GM21515 (cell line): Measurements from ENCODE around the gene PTGDS.

Source experiments
- ATAC-seq: cut with Tn5 transposase; IDR thresholded peaks from one replicate; pipeline ENCODE4 v1.9.1; 2021; ENCODE audit not compliant: unreplicated experiment

The PTGDS gene

DNA sequence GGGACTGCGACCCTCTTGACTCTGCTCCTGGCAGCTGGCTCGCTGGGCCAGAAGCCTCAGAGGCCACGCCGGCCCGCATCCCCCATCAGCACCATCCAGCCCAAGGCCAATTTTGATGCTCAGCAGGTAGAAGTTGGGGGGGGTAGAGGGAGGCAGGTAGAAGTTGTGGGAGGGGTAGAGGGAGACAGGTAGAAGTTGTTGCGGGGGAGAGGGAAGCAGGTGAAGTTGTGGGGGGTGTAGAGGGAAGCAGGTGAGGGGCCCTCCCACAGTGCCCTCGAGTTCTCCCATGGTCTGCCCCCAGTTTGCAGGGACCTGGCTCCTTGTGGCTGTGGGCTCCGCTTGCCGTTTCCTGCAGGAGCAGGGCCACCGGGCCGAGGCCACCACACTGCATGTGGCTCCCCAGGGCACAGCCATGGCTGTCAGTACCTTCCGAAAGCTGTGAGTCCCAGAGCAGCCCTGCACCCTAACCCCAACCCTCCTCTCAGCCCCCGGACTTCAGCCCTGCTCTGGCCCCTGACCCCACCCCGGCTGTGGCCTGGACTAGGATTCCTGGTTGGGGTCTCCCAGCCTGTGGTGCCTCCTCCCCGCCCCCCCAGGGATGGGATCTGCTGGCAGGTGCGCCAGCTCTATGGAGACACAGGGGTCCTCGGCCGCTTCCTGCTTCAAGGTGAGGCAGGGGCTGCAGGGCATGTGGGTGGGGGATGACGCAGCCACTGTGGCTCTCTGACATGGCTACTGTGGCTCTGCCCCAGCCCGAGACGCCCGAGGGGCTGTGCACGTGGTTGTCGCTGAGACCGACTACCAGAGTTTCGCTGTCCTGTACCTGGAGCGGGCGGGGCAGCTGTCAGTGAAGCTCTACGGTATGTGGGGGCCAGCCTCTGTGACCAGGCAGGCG is 31.7 kb upstream of the PTGDS start:
- no peak for ATAC-seq

DNA sequence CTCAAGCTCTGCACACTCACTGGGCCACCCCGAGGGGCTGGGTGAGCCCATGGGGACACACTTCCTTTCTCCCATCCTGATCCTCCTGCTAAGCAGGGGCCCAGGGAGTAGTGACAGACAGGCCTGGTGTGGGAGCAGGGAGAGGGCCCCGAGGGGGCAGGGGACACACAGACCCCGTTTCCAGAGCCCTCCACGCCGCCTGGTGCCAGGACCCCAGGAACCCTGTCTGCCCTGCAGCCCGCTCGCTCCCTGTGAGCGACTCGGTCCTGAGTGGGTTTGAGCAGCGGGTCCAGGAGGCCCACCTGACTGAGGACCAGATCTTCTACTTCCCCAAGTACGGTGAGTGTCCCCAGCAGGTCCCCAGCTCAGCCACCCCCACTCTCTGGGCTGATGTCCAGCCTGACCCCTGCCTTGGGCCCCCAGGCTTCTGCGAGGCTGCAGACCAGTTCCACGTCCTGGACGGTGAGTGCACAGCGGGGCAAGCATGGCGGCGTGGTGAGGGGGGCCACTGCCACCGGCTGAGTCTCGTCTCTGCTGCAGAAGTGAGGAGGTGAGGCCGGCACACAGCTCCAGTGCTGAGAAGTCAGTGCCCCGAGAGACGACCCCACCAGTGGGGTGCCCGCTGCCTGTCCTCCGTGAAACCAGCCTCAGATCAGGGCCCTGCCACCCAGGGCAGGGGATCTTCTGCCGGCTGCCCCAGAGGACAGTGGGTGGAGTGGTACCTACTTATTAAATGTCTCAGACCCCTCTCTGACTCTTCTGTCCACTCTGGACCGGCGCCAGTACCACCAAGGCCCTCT is 30.9 kb upstream of the PTGDS start:
- ATAC-seq, result no peak

DNA sequence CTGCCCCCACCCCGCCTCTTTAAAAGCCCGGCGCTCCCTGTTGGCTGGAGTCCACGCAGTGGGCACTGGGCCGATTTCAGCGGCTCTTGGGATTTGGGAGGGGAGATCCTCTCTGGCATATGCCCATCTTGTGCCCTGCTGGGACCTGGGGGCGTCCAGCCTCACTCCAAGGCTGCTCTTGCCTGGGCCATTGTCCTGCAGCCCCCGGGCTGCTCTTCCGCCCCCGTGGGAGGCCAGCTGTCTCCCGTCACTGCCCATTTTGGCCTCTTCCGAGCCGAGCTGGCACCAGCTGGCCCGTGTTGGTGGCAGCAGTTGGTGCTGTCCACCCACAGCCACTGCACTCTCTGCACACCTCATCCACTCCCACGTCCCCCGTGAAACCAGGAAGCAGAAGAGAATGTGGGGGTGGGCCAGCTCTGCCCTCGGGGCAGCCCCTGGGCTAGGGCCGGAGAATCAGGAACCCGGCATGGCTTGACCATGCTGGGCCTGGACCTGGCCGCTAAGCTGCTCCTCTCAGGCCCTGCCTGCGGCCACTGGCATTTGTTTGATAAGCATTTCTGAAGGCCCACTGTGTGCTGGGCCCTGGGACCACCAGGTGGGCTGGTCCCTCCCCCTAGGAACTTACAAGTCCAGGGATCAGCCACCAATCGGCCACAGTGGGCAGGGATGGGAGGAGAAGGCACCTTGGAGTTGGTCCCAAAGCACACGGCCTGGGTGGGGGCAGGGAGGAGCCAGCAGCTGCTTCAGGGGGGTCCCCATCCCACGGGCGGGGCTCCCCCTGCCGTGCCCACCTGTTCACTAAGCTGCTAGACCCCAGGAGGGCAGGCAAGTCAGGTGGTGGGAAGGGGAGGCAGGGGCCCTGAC is 30.0 kb upstream of the PTGDS start:
- ATAC-seq, result no peak

DNA sequence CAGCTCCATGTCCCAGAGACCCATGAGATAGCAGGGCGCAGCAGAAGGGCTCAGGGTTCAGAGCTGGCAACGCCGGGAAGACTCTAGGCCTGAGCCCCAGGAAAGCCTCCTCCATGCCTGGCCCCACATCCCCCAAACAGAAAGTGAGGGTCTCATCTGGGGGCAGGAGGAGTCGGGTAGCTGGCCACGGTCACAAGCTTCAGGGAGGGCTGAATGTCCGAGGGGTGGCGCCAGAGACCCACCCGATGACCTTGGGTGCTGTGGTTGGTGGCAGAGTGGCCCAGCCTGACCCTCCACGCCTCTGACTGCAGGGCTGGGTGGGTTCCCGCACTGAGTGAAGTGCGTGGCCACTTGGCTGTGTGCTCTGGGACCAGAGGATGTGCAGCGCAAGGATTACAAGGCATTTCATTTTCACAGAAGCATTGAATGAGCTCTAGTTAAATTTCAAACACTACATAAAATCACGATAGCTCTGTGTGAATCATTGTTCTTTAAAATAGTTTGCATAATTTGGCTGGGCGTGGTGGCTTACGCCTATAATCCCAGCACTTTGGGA is 29.3 kb upstream of the PTGDS start:
- ATAC-seq, result no peak

DNA sequence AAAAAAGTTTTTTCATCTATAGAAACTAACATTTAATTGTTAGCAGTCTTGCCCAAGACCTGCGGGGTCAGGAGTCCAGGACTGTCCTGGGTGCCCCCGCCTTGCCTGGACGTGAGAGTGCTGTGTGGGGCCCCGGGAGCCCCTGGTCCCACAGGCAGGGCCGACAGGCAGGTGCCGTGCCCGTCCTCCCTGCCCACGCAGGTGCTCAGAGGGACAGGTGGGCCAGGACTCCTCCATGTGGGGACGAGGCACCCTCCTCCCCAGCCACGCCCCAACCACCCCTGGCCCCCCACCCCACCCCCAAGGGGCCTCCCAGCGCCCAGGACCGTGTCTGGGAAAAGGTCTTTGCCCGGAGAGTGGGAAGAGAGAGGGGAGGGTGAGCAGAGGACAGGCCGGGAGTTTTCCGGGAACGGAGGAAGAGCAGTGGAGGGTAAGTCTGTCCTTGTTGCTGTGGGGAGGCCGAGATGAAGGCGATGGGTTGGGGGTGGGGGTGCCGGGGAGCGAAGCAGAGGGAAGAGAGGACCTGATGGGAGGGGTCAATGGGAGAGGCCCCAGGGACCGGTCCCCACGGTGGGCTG is 28.0 kb upstream of the PTGDS start:
- ATAC-seq, result no peak

DNA sequence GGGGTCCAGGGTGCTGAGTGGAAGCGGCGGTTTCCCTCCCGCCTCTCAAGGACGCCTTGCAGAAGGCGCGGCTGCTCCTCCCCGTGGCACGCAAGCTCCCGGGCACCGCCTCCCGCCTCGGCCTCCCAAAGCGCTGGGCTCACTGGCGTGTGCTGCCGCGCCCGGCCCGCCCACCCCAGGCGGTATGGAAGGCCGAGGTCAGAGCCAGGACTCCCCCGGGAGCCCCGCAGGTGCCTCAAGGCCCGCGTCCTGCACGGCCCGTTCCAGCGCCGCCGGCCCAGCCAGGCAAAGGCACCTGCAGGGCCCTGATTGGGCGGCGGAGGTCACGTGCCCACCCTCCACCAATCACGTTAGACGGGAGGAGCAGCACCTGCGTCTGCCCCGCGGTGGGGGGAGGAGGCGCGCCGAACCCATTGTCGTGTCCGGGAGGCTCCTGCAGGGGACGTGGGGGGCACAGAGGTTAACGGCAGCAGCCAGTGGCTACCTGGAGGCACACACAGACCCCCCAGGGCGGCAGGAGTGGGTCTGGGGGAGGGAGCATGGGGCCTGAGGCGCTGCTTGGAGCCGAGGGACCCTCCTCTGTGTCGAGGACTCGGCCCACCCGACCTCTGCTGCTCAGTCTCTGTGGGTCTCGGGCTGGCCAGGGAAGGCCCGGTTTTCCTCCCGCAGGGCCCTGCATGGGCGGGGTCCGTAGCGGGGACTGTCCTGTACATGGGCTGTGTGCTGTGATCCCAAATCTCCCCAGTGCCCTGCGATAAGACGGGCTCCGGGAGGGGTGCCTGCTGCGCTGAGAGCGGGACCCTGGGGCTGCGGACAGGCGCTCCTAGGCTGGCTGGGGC is 27.3 kb upstream of the PTGDS start:
- no peak for ATAC-seq

DNA sequence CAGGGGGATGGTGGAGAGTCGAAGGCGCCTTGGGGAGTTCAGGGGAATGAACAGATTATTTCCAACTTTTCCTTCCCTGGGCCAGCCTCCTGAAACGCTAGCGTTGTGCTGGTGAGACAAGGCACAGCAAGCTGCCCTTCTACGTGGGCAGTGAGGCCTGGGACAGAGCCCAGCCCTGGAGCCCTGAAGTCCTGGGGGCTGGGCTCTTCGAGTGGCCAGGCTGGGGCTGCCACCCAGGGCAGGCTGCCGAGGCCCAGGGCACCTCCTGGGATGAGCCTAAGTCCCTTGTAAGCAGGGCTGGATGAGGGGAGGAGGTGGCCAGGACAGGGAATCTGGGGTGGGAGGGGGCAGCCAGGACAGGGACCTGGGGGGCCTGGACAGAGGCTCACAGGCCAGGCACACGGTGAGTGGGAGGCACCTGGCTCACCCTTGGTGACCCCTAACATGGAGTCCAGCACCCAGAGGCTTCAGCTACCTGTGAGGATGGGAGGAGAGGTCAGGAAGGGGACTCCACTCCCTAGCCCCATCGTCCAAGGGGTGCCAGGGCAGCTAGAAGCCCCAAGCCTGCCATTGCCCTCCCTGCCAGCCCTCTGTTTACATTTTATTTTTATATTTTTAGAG is 26.5 kb upstream of the PTGDS start:
- no peak for ATAC-seq

DNA sequence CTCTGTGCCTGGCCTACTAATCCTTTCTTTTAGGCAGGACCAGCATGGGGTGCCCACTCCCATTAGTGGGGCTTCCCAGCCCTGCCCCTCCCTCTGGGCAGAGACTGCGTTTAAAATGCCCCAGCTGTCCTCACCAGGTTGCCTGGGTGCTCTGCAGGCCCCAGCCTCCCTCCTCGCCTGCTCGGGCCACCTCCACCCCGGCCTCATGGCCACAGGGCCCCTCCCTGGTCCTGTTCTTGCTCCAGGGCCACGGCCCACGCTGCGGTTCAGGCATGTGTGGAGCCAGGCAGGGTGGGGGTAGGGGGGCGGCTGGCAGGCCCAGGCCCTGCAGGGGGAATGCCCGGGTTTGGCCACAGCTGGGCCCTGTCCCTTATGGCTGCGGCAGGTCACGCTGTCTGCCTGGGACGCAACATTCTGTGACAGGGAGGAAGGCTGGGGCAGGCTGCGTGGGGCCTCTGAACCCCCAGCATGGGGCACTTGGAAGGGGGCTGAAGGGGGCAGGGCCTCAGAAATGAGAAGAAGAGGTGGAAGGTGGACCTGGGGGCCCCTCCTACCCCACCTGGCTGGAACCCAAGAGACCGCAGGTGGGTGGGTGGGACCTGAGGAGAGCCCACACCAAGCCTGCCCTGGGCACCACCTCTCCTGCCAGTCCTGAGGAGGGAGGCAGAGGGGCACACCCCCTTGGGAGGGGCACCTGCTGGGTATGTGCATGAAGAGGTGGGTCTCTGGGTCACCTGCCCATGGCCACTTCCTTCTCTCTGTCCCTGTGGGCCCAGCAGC is 25.6 kb upstream of the PTGDS start, which contains the start of gene LCN12:
TSS of gene LCN12 (plus strand) at position 733 of the 780 bp plus-strand sequence. CDS start 55 bp downstream, outside the sequence.
- no peak for ATAC-seq

DNA sequence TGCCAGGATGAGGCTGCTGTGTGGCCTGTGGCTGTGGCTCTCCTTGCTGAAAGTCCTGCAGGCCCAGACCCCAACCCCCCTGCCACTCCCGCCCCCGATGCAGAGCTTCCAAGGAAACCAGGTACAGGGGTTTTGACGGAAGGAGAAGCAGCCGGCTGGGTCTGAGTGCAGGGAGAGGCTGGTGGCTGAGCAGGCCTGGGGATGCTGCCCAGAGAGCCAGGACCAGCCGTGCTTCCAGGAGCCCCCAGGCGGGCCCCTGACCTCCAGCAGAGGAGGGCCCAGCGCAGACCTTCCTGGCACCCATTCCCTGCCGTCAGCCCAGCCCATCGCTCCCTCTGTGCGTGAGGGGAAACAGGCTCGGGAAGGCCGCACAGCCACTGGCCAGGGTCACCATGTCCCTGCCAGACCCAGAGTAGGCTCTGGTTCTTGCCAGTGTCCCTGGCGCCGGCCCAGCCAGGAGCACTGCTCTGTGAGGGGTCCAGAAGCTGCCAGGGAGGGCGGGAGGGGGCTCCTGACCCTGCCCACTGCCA is 24.9 kb upstream of the PTGDS start:
- no peak for ATAC-seq

DNA sequence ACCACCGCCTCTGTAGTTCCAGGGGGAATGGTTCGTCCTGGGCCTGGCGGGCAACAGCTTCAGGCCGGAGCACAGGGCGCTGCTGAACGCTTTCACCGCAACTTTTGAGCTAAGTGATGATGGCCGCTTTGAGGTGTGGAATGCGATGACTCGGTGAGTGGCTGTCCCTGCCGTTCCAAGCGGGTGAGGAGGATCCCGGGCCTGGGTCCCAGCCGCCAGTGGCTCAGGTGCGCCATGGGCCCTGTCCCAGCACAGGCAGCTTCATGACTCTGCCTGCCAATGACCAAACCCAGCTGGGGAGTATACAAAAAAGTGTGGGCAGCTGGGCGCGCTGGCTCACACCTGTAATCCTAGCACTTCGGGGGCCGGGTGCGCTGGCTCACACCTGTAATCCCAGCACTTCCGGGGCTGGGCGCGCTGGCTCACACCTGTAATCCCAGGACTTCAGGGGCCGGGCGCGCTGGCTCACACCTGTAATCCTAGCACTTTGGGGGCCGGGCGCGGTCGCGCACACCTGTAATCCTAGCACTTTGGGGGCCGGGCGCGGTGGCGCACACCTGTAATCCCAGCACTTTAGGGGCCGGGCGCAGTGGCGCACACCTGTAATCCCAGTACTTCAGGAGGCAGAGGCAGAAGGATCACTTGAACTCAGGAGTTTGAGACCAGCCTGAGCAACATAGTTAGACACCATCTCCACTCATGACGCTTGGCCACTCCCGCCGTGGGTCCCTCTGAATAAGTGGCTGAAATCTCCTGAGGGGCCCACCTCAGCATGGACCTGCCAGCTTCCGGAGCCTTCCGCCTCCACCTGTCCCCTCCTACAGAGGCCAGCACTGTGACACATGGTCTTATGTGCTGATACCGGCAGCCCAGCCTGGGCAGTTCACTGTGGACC is 24.2 kb upstream of the PTGDS start:
- no peak for ATAC-seq

DNA sequence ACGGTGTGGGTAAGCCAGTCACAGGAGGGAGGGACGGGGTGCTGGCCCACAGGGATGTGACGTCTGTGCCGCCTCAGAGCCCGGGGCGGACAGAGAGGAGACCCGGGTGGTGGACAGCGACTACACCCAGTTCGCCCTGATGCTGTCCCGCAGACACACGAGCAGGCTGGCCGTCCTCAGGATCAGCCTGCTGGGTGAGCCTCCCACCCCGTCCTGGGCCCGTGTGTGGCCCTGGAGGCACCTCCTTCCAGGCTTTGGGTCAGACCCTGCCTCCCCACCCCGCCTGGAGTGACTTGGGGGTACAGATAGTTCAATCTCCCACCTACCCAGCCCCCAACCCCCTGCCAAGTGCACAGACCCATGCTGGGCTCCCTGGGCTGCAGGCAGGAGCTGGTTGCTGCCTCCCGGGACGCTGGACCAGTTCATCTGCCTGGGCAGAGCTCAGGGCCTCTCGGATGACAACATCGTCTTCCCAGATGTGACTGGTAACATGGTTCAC is 23.5 kb upstream of the PTGDS start:
- ATAC-seq, result no peak

DNA sequence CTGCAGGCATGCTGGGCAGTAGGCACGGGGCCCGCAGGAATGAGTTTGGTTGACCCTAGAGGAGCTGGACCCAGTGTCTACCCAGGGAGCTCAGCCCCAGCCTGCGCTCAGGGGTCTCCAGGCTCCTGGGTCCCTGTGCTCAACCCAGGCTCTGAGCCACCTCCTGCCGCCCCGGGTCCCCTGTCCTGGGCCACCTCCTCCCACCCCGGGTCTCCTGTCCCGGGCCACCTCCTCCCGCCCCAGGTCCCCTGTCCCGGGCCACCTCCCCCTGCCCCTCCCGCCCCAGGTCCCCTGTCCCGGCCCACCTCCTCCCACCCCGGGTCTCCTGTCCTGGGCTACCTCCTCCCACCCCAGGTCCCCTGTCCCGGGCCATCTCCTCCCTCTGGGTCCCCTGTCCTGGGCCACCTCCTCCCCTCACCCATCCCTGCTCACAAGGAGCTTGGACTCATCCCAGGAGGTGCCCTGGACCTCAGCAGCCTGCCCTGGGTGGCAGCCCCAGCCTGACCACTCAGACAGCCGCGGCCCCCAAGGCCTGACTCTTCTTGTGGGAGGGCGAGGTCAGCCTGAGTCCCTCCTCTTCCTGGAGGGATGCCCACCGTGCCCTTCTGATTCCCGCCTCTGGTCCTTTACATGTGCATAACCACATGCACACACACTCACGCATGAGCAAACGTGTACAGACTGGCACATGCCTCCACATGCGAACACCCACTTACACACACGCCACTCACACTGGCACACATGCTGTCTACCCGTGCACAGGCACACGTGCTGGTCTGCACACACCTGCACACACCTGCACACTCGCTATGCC is 22.8 kb upstream of the PTGDS start:
- ATAC-seq, result no peak

DNA sequence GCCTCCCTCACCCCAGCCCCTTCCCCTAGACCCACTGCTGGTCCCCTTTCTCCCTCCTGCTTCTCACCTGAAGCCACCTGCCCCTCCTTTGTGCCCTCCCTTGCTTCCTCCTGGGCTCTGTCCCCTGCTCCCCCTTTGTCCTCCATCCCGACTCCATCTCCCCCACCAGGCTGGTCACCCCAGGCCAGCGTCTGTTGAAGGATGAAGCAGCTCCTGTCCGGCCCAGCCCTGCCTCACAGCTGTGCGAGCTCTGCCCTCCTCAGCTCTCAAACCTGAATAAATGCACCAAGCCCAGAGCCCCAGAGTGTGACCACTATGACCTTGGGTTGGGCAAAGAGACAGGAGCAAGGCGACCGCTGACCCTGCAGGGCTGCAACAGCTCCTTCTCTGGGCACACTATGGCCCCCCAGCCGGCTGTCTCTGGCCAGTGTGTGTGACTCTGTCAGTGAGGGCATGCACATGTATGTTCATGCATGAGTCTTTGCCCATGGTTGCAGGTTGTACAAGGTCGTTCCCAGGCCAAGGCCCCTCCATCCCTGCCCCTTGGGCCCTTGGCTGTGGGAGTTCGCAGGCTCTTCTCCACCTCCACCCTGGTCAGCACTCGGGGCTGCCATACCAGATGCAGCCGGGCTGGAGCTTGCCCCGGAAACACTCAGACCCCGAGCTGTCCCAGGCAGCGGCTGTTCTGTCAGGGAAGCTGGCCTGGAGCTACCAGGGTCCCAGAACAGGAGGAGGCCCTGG is 21.9 kb upstream of the PTGDS start:
- no peak for ATAC-seq

DNA sequence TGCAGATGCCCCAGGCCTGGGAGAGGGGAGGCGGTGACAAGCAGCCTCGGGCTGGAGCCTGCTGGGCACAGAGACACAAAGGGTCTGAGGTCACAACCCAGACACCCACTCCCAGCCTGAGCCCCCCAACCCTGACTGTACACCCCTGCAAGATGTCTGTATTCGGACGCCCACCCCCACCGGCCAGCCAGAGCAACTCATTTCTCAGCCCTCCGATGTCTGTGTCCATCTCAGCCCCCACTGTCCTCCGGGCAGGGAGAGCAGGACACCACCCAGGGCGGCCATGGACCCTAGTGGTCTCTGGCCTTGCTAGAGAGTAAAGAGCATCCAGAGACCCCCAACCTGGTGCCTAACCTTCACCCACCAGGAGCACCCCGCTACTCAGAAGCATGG is 21.4 kb upstream of the PTGDS start:
- no peak for ATAC-seq

DNA sequence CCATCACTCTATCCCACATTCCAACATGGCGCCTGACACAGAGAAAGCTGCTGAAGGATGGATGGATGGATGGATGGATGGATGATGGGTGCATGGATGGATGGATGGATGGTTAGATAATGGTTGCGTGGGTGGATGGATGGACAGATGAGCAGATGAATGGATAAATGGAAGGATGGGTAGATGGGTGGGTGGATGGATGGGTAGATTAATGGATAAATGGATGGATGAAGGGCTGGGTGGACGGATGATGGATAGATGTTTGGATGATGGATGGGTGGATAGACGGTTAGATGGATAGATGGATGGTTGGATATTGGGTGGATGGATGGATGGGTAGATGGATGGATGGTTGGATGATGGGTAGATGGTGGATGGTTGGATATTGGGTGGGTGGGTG is 20.7 kb upstream of the PTGDS start:
- ATAC-seq, result no peak
